ENCODE data around the gene GPR146.

Gene GPR146

DNA sequence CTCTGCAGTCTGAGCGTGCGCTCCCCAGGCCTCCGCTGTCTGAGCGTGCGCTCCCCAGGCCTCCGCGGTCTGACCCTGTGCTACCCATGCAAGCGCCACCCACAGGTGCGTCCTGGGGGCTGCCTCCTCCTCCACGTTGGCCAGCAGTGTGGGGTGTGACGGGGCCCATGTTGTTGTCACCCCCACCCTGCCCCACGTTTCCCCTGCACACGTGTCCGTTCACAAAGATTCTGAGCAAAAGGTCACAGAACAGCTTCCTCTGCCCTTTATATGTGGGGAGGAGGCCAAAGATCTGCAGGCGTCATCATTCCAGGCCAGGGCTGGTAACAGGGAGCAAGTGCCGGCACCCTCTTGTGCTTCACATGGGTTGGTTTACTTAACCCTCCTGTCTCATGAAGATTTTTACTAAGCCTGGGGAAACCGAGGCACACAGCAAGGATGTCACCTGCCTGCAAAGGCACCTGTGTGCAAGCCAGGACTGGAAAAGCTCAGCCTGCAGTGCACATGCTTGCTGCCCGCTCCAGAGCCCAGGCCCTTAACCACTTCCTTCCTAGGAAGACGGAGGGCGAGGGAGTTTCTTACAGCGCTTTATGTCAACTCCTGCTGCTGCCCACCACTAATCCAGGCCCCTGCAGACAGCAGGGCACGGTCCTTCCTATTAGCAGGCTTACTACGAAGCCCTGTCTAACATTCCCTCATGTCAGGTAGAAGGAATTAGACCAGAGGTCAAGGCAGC, 4.8 kb downstream of the GPR146 start:
- WGBS, 2 donors (ENCODE audit: extremely low coverage in 2 of 2, insufficient read length in 2 of 2, insufficient replicate concordance in 1 of 2) = no CpG with 5 or more reads among the region's 23 CpGs
- H2AFZ ChIP-seq (ENCODE audit: low read length) = no peak overlapping the region
- no peak overlapping the region for H3K4me3 ChIP-seq (ENCODE audit: low read length in 2 of 2)
- H3K4me2 ChIP-seq (ENCODE audit: insufficient read depth, low read length, poor library complexity, severe bottlenecking) = no peak overlapping the region
- H4K91ac ChIP-seq (ENCODE audit: low read depth, low read length, poor library complexity) = no peak overlapping the region
- H3K9ac ChIP-seq (ENCODE audit: low read depth, low read length, poor library complexity) = peak overlapping the region; percentile 61
- H2BK120ac ChIP-seq (ENCODE audit: low read depth, low read length) = no peak overlapping the region
- H3K27ac ChIP-seq (replicated peaks; ENCODE audit: low read length) = no peak overlapping the region
- no peak overlapping the region for H2AK5ac ChIP-seq (ENCODE audit: low read depth, low read length)
- H2BK5ac ChIP-seq (ENCODE audit: low read length) = peak overlapping the region; percentile 32
- no peaks in the 10 kb centered on the region for H3K9me3 ChIP-seq (replicated peaks in 1 of 2; ENCODE audit: control insufficient read depth in 2 of 2, insufficient read depth in 1 of 2, low read depth in 1 of 2, low read length in 2 of 2)
- H3K23ac ChIP-seq (ENCODE audit: low read depth, low read length, poor library complexity) = no peak overlapping the region
- peaks cover 28 to 32% of the 10 kb centered on the region in 2 donors for H3K4me1 ChIP-seq (ENCODE audit: control insufficient read depth in 2 of 2, insufficient read depth in 1 of 2, low read depth in 1 of 2, low read length in 2 of 2)
- H3K79me1 ChIP-seq (ENCODE audit: low read depth, low read length) = no peaks in the 10 kb centered on the region
- no peak overlapping the region for H3K14ac ChIP-seq (ENCODE audit: low read length)
- no peaks in the 10 kb centered on the region for H3K36me3 ChIP-seq (replicated peaks in 1 of 2; ENCODE audit: control insufficient read depth in 2 of 2, insufficient read depth in 2 of 2, low read length in 2 of 2)
- no peak overlapping the region for H3K4ac ChIP-seq (ENCODE audit: low read length)
- H4K8ac ChIP-seq (ENCODE audit: low read depth, low read length) = no peak overlapping the region
- peak overlapping the region; percentile 45 for H3K18ac ChIP-seq (ENCODE audit: low read length)
- no peaks in the 10 kb centered on the region for H3K27me3 ChIP-seq (ENCODE audit: control insufficient read depth in 3 of 3, insufficient read depth in 3 of 3, low read depth in 1 of 3, low read length in 3 of 3)
- no peak for DNase-seq (ENCODE audit: low spot score)
- no peak overlapping the region for H2BK15ac ChIP-seq (ENCODE audit: low read length)
- no peak overlapping the region for H2BK12ac ChIP-seq (ENCODE audit: low read length)

DNA sequence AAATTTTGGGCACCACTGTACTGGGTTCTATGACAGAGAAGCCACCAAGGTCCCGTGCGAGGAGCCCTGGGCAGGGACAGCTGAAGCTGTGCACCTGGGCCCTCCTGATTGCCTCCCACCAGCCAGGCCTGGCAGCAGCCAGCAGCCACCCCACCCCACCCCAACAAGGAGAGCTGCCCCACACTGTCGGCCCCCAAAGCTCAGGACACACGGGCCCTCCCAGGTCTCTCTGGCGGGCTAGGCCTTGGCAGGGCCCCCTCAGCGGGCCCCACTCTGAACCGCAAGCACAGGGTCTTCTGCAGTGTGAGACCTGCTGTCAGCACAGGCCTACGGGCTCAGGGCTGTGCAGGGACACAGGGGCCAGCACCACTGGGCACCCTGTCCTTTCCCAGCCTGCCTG, 5.5 kb downstream of the GPR146 start:
- H2AFZ ChIP-seq (ENCODE audit: low read length) = no peak overlapping the region
- H2BK120ac ChIP-seq (ENCODE audit: low read depth, low read length) = no peak overlapping the region
- H2AK5ac ChIP-seq (ENCODE audit: low read depth, low read length) = no peak overlapping the region
- no peaks in the 10 kb centered on the region for H3K27me3 ChIP-seq (ENCODE audit: control insufficient read depth in 3 of 3, insufficient read depth in 3 of 3, low read depth in 1 of 3, low read length in 3 of 3)
- H2BK15ac ChIP-seq (ENCODE audit: low read length) = no peak overlapping the region
- no peak overlapping the region for H4K91ac ChIP-seq (ENCODE audit: low read depth, low read length, poor library complexity)
- no peak overlapping the region for H3K4me2 ChIP-seq (ENCODE audit: insufficient read depth, low read length, poor library complexity, severe bottlenecking)
- no peak overlapping the region for H3K4me3 ChIP-seq (ENCODE audit: low read length in 2 of 2)
- DNase-seq (ENCODE audit: low spot score) = no peak
- no peaks in the 10 kb centered on the region for H3K36me3 ChIP-seq (replicated peaks in 1 of 2; ENCODE audit: control insufficient read depth in 2 of 2, insufficient read depth in 2 of 2, low read length in 2 of 2)
- H4K8ac ChIP-seq (ENCODE audit: low read depth, low read length) = no peak overlapping the region
- no CpG with 5 or more reads among the region's 8 CpGs for WGBS, 2 donors (ENCODE audit: extremely low coverage in 2 of 2, insufficient read length in 2 of 2, insufficient replicate concordance in 1 of 2)
- H3K4ac ChIP-seq (ENCODE audit: low read length) = no peak overlapping the region
- no peaks in the 10 kb centered on the region for H3K9me3 ChIP-seq (replicated peaks in 1 of 2; ENCODE audit: control insufficient read depth in 2 of 2, insufficient read depth in 1 of 2, low read depth in 1 of 2, low read length in 2 of 2)
- H2BK5ac ChIP-seq (ENCODE audit: low read length) = no peak overlapping the region
- H3K9ac ChIP-seq (ENCODE audit: low read depth, low read length, poor library complexity) = no peak overlapping the region
- H3K4me1 ChIP-seq (ENCODE audit: control insufficient read depth in 2 of 2, insufficient read depth in 1 of 2, low read depth in 1 of 2, low read length in 2 of 2) = peaks cover 30 to 38% of the 10 kb centered on the region in 2 donors
- H3K14ac ChIP-seq (ENCODE audit: low read length) = no peak overlapping the region
- H3K27ac ChIP-seq (replicated peaks; ENCODE audit: low read length) = no peak overlapping the region
- H3K23ac ChIP-seq (ENCODE audit: low read depth, low read length, poor library complexity) = no peak overlapping the region
- no peak overlapping the region for H2BK12ac ChIP-seq (ENCODE audit: low read length)
- no peak overlapping the region for H3K18ac ChIP-seq (ENCODE audit: low read length)
- H3K79me1 ChIP-seq (ENCODE audit: low read depth, low read length) = peaks cover 2% of the 10 kb centered on the region

DNA sequence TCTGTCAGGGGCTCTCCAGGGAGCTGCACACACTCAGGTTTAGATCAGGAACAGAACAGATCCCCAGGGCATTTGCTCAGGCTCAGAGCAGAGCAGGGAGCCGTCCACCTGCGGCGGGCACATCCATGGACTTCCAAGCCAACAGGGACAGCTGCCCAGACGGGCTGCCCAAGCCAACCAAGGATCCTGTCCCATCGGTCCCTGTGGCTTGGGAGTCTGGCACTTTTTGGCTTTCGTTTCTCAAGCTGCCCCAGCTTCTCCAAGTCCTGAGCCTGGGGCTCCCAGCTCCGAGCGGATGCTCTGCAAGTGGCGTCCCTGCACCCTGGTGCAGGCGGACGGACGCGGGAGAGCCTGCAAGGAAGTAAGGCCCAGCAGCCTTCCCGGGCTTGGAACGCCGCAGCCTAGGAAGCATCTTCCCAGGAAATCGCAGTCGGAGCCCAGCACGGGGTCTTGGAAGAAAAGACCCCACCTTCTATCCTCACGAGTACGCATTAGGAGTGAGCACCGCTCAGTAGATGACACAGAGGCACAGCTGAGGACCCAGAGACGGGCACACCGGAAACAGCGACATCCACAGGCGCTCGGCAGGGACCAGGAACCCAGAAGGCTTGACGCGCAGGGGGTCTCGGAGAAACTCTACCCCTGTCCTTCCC, 6.0 kb downstream of the GPR146 start:
- H3K4me1 ChIP-seq (ENCODE audit: control insufficient read depth in 2 of 2, insufficient read depth in 1 of 2, low read depth in 1 of 2, low read length in 2 of 2) = peaks cover 31 to 40% of the 10 kb centered on the region in 2 donors
- DNase-seq (ENCODE audit: low spot score) = no peak
- H3K4ac ChIP-seq (ENCODE audit: low read length) = no peak overlapping the region
- H4K91ac ChIP-seq (ENCODE audit: low read depth, low read length, poor library complexity) = no peak overlapping the region
- H2AFZ ChIP-seq (ENCODE audit: low read length) = no peak overlapping the region
- H3K9me3 ChIP-seq (replicated peaks in 1 of 2; ENCODE audit: control insufficient read depth in 2 of 2, insufficient read depth in 1 of 2, low read depth in 1 of 2, low read length in 2 of 2) = no peaks in the 10 kb centered on the region
- H3K36me3 ChIP-seq (replicated peaks in 1 of 2; ENCODE audit: control insufficient read depth in 2 of 2, insufficient read depth in 2 of 2, low read length in 2 of 2) = no peaks in the 10 kb centered on the region
- no peak overlapping the region for H2BK120ac ChIP-seq (ENCODE audit: low read depth, low read length)
- H3K23ac ChIP-seq (ENCODE audit: low read depth, low read length, poor library complexity) = no peak overlapping the region
- H2BK15ac ChIP-seq (ENCODE audit: low read length) = no peak overlapping the region
- H3K18ac ChIP-seq (ENCODE audit: low read length) = peak overlapping the region; percentile 46
- no CpG with 5 or more reads among the region's 30 CpGs for WGBS, 2 donors (ENCODE audit: extremely low coverage in 2 of 2, insufficient read length in 2 of 2, insufficient replicate concordance in 1 of 2)
- H3K9ac ChIP-seq (ENCODE audit: low read depth, low read length, poor library complexity) = peak overlapping the region; percentile 46
- peaks cover 3% of the 10 kb centered on the region for H3K79me1 ChIP-seq (ENCODE audit: low read depth, low read length)
- peak overlapping the region; percentile 60 for H2AK5ac ChIP-seq (ENCODE audit: low read depth, low read length)
- no peak overlapping the region for H2BK12ac ChIP-seq (ENCODE audit: low read length)
- no peak overlapping the region for H3K4me3 ChIP-seq (ENCODE audit: low read length in 2 of 2)
- H3K4me2 ChIP-seq (ENCODE audit: insufficient read depth, low read length, poor library complexity, severe bottlenecking) = no peak overlapping the region
- H4K8ac ChIP-seq (ENCODE audit: low read depth, low read length) = no peak overlapping the region
- no peaks in the 10 kb centered on the region for H3K27me3 ChIP-seq (ENCODE audit: control insufficient read depth in 3 of 3, insufficient read depth in 3 of 3, low read depth in 1 of 3, low read length in 3 of 3)
- H3K14ac ChIP-seq (ENCODE audit: low read length) = peak overlapping the region; percentile 5
- H2BK5ac ChIP-seq (ENCODE audit: low read length) = peak overlapping the region; percentile 10
- no peak overlapping the region for H3K27ac ChIP-seq (replicated peaks; ENCODE audit: low read length)

DNA sequence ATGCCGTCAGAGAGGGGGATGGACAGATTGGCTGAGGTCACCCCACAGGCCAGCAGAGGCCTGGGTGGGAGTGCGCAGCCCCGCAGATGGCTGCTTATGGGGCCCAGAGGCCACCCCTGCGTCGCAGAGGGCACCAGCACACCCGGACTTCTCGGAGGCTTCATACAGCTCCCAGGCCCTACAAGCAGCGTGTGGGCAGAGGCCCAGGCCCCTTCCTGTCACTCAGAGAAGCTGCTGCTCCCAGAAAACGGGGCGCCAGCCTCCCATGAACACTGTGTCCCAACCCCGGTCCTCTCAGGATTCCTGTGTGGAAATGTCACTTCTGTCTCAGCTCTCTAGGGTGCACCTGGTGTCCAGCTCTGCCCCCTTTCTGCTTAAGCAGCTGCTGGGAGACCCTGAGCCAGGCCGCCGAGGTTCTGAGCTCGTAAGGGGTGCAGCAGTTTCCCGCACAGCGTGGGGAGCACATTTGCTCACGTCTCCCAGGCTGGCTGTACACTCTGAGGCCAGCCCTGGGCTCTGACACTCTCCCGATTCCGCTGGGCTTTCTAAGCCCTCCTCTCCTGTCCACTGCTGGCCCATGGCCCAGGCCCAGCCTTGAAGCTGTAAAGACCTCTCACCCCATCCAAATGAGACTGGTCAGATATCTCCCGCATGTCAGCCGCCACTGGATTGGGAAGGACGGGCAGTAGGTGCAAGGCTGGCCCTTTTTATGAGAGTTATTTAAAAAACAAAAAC, 6.8 kb downstream of the GPR146 start:
- H2AK5ac ChIP-seq (ENCODE audit: low read depth, low read length) = peak overlapping the region; percentile 60
- peak overlapping the region; percentile 46 for H3K18ac ChIP-seq (ENCODE audit: low read length)
- no peak overlapping the region for H2BK15ac ChIP-seq (ENCODE audit: low read length)
- no peak overlapping the region for H3K4ac ChIP-seq (ENCODE audit: low read length)
- H3K9ac ChIP-seq (ENCODE audit: low read depth, low read length, poor library complexity) = peak overlapping the region; percentile 46
- no peak overlapping the region for H2AFZ ChIP-seq (ENCODE audit: low read length)
- H3K27me3 ChIP-seq (ENCODE audit: control insufficient read depth in 3 of 3, insufficient read depth in 3 of 3, low read depth in 1 of 3, low read length in 3 of 3) = no peaks in the 10 kb centered on the region
- DNase-seq (ENCODE audit: low spot score) = no peak
- peaks cover 6% of the 10 kb centered on the region for H3K79me1 ChIP-seq (ENCODE audit: low read depth, low read length)
- H3K9me3 ChIP-seq (replicated peaks in 1 of 2; ENCODE audit: control insufficient read depth in 2 of 2, insufficient read depth in 1 of 2, low read depth in 1 of 2, low read length in 2 of 2) = no peaks in the 10 kb centered on the region
- no peak overlapping the region for H2BK12ac ChIP-seq (ENCODE audit: low read length)
- H3K36me3 ChIP-seq (replicated peaks in 1 of 2; ENCODE audit: control insufficient read depth in 2 of 2, insufficient read depth in 2 of 2, low read length in 2 of 2) = no peaks in the 10 kb centered on the region
- no peak overlapping the region for H3K4me2 ChIP-seq (ENCODE audit: insufficient read depth, low read length, poor library complexity, severe bottlenecking)
- H2BK5ac ChIP-seq (ENCODE audit: low read length) = peak overlapping the region; percentile 10
- no CpG with 5 or more reads among the region's 22 CpGs for WGBS, 2 donors (ENCODE audit: extremely low coverage in 2 of 2, insufficient read length in 2 of 2, insufficient replicate concordance in 1 of 2)
- H4K8ac ChIP-seq (ENCODE audit: low read depth, low read length) = no peak overlapping the region
- H3K23ac ChIP-seq (ENCODE audit: low read depth, low read length, poor library complexity) = peak overlapping the region; percentile 27
- no peak overlapping the region for H3K27ac ChIP-seq (replicated peaks; ENCODE audit: low read length)
- peaks cover 33 to 40% of the 10 kb centered on the region in 2 donors for H3K4me1 ChIP-seq (ENCODE audit: control insufficient read depth in 2 of 2, insufficient read depth in 1 of 2, low read depth in 1 of 2, low read length in 2 of 2)
- no peak overlapping the region for H3K4me3 ChIP-seq (ENCODE audit: low read length in 2 of 2)
- no peak overlapping the region for H3K14ac ChIP-seq (ENCODE audit: low read length)
- no peak overlapping the region for H4K91ac ChIP-seq (ENCODE audit: low read depth, low read length, poor library complexity)
- no peak overlapping the region for H2BK120ac ChIP-seq (ENCODE audit: low read depth, low read length)
